ENCODE data around the gene CIRBP. TPM values are rescaled to one million over a fixed set of nuclear protein-coding genes. Genes with fewer than 3 reads are reported as not detected.
A peak's percentile ranks its signal among the peaks of the same experiment; 100 is the strongest.

Gene CIRBP
- total RNA-seq, 1 donor from 2014 or later, result 315 TPM

DNA sequence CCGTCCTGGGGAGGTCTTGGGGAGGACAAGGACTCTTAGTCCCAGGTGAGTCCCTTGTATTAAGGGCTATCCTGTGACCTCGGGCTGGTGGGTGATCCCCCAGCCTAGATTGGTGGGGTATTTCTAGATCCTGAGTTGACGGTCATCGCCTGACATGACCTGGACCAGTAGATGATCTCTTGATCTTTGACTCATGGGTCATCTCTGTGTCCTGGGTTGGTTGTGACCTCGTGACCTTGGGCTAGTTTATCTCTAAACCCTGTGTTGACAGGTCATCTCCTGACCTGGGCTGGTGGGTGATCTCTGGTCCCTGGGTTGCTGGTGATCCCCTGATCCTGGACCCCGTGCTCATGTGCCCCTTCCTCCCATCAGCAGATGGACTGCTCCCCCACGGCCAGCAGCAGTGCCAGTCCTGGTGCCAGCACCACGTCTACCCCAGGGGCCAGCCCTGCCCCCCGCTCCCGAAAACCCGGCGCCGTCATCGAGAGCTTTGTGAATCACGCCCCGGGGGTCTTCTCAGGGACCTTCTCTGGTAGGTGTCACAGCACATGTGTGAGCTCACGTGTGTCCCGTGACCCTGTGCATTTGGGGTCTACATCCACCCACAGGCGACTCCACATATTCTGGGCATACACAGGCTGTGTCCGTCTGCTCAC is 14.5 kb upstream of the CIRBP start:
- Mint-ChIP-seq H3K9me3 (ENCODE audit: unreplicated experiment) (no peaks in the 10 kb centered on the region), H3K36me3 (ENCODE audit: low read depth, unreplicated experiment) (peaks cover 22% of the 10 kb centered on the region), H3K4me1 (ENCODE audit: unreplicated experiment) (peaks cover 29% of the 10 kb centered on the region), H3K4me3 (ENCODE audit: unreplicated experiment) (peak overlapping the region; percentile 73), H3K27me3 (ENCODE audit: unreplicated experiment) (peaks cover 20% of the 10 kb centered on the region), H3K27ac (ENCODE audit: unreplicated experiment) (peak overlapping the region; percentile 24)
- no peak for DNase-seq (ENCODE audit: low spot score)
- TF ChIP-seq, protein P1, sequence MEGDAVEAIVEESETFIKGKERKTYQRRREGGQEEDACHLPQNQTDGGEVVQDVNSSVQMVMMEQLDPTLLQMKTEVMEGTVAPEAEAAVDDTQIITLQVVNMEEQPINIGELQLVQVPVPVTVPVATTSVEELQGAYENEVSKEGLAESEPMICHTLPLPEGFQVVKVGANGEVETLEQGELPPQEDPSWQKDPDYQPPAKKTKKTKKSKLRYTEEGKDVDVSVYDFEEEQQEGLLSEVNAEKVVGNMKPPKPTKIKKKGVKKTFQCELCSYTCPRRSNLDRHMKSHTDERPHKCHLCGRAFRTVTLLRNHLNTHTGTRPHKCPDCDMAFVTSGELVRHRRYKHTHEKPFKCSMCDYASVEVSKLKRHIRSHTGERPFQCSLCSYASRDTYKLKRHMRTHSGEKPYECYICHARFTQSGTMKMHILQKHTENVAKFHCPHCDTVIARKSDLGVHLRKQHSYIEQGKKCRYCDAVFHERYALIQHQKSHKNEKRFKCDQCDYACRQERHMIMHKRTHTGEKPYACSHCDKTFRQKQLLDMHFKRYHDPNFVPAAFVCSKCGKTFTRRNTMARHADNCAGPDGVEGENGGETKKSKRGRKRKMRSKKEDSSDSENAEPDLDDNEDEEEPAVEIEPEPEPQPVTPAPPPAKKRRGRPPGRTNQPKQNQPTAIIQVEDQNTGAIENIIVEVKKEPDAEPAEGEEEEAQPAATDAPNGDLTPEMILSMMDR (IDR thresholded peaks at IDR 0.05; ENCODE audit: unreplicated experiment), result no peak

DNA sequence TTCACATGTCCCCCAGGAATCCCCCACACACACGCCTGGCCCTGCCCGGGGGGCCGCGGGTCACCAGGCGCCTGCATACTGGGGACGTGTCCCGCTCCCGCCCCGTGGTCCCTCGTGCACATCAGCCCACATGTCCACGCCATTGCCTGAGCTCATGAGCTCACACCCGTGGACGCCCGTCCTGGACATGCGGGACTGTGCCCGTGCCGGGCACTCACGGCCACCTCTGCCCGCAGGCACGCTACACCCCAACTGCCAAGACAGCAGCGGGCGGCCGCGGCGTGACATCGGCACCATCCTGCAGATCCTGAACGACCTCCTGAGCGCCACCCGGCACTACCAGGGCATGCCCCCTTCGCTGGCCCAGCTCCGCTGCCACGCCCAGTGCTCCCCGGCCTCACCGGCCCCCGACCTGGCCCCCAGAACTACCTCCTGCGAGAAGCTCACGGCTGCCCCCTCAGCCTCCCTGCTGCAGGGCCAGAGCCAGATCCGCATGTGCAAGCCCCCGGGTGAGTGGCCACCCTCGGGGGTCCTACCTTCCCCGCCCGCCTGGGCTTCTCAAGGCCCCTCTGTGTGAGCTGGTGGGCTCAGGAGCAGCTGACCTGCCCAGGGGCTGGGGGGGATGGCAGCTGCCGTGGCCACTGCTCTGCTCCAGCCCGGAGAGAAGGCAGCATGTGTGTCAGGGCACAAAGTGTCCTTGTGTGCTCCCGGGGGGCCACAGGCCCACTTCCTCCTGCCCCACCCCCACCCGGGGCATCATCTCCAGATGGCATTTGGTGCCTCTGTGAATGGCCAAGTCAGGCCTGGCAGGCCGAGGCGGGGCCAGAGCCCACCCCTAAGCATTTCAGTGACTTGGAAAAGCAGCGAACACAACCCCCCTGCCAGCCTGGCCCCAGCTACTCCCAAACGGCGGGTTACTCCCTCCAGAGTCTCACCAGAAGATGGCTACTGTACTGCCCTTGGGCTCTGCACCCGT is 13.7 kb upstream of the CIRBP start:
- DNase-seq (ENCODE audit: low spot score), result no peak
- peaks cover 22% of the 10 kb centered on the region for H3K36me3 Mint-ChIP-seq (ENCODE audit: low read depth, unreplicated experiment)
- H3K27me3 Mint-ChIP-seq (ENCODE audit: unreplicated experiment), result peaks cover 24% of the 10 kb centered on the region
- no peaks in the 10 kb centered on the region for H3K9me3 Mint-ChIP-seq (ENCODE audit: unreplicated experiment)
- H3K27ac Mint-ChIP-seq (ENCODE audit: unreplicated experiment), result no peak overlapping the region
- TF ChIP-seq, protein P1 (IDR thresholded peaks at IDR 0.05; ENCODE audit: unreplicated experiment), result no peak
- peak overlapping the region; percentile 73 for H3K4me3 Mint-ChIP-seq (ENCODE audit: unreplicated experiment)
- peaks cover 33% of the 10 kb centered on the region for H3K4me1 Mint-ChIP-seq (ENCODE audit: unreplicated experiment)

DNA sequence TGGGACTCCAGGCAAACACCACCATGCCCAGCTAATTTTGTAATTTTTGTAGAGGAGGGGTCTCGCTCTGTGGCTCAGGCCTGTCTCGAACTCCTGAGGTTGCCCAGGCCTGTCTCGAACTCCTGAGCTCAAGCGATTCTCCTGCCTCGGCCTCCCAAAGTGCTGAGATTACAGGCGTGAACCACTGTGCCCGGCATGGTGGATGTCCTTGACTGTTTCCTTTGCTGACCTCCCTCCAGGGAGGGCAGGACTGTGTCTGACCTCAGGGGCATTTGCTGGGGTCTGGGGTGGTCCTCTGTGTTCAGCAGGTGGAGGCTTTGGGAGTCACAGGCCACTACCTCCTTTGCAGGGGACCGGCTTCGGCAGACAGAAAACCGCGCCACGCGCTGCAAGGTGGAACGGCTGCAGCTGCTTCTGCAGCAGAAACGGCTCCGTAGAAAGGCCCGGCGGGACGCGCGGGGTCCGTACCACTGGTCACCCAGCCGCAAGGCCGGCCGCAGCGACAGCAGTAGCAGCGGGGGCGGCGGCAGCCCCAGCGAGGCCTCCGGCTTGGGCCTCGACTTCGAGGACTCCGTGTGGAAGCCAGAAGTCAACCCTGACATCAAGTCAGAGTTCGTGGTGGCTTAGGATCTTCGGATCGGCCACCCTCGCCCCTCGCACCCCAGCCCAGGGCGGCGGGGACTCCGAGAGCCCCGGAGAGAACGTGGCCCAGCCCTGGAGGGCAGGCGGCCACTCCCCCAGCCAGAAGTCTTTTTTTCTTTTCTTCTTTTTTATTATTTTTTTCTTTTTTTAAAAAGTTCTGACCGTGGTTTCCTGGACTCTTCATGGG is 12.3 kb upstream of the CIRBP start:
- DNase-seq (ENCODE audit: low spot score), result no peak
- H3K36me3 Mint-ChIP-seq (ENCODE audit: low read depth, unreplicated experiment), result peaks cover 18% of the 10 kb centered on the region
- peak overlapping the region; percentile 79 for H3K4me3 Mint-ChIP-seq (ENCODE audit: unreplicated experiment)
- H3K27me3 Mint-ChIP-seq (ENCODE audit: unreplicated experiment), result peaks cover 23% of the 10 kb centered on the region
- peak overlapping the region; percentile 64 for H3K27ac Mint-ChIP-seq (ENCODE audit: unreplicated experiment)
- H3K4me1 Mint-ChIP-seq (ENCODE audit: unreplicated experiment), result peaks cover 40% of the 10 kb centered on the region
- no peaks in the 10 kb centered on the region for H3K9me3 Mint-ChIP-seq (ENCODE audit: unreplicated experiment)
- TF ChIP-seq, protein P1 (IDR thresholded peaks at IDR 0.05; ENCODE audit: unreplicated experiment), result no peak

DNA sequence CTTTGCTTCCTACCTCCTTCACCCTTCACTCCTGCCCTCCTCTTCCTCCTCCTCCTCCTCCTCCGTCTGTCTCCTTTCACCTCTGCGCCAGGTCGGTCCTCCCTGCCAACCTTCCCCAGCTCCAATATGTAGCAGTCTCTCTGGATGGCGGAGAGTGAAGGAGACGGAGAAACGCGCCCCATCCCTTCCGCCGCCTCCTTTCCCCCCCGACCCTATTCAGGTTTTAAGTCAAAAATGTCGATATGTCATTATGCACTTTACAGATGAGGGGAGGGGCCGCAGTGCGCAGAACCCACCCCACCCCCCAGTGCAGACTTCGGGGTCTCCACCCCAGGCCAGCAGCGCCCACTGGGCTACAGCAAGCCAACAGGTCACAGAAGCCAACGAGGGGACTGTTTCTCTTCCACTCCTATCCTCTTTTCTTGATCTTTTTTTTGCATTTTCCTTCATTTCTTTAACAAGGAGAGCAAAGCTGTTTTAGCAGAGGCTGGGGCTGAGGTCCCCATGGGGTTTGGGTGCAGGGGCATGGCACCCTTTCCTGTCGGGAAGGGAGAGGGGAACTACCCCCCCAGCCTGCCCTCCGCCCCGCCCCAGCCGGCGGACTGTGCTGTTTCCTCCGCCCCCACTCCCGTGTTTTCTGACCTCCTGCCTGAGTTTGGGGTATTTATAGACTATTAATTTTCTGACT is 11.5 kb upstream of the CIRBP start:
- H3K4me1 Mint-ChIP-seq (ENCODE audit: unreplicated experiment), result peaks cover 42% of the 10 kb centered on the region
- peaks cover 24% of the 10 kb centered on the region for H3K27me3 Mint-ChIP-seq (ENCODE audit: unreplicated experiment)
- peak overlapping the region; percentile 79 for H3K4me3 Mint-ChIP-seq (ENCODE audit: unreplicated experiment)
- peaks cover 18% of the 10 kb centered on the region for H3K36me3 Mint-ChIP-seq (ENCODE audit: low read depth, unreplicated experiment)
- TF ChIP-seq, protein P1 (IDR thresholded peaks at IDR 0.05; ENCODE audit: unreplicated experiment), result no peak
- no peak for DNase-seq (ENCODE audit: low spot score)
- H3K9me3 Mint-ChIP-seq (ENCODE audit: unreplicated experiment), result no peaks in the 10 kb centered on the region
- peak overlapping the region; percentile 64 for H3K27ac Mint-ChIP-seq (ENCODE audit: unreplicated experiment)

Data from endothelial cell (in vitro differentiated cells).